ENCODE results near the gene FKBP1B.
"Not testable (repeated sequence)": the region's sequence is repeated elsewhere in the genome, so short reads cannot be mapped to it uniquely, and the experiment has no call there.

The FKBP1B gene

GRCh38 chr2:24087032-24087431, 37.5 kb downstream of the FKBP1B start:
- peaks cover 8% of the 10 kb centered on the region for H3K36me3 ChIP-seq (ENCODE audit: insufficient read depth, low read length)
- no peak overlapping the region for H3K27ac ChIP-seq (ENCODE audit: low read depth, low read length)
- H3K9ac ChIP-seq (ENCODE audit: low read length) = no peak overlapping the region
- H3K4me3 ChIP-seq (ENCODE audit: low read depth in 1 of 2, low read length in 2 of 2) = no peak overlapping the region
- H3K4me1 ChIP-seq (ENCODE audit: insufficient read depth, low read length) = peaks cover 16% of the 10 kb centered on the region
- no peaks in the 10 kb centered on the region for H3K9me3 ChIP-seq (ENCODE audit: low read length)
- no peaks in the 10 kb centered on the region for H3K27me3 ChIP-seq (ENCODE audit: control insufficient read depth in 1 of 2, insufficient read depth in 2 of 2, low read length in 2 of 2)

- Histone ChIP-seq H3K4me1 (ENCODE audit: insufficient read depth, low read length) (peaks cover 6% of the 10 kb centered on the region), H3K9ac (ENCODE audit: low read length) (no peak overlapping the region), H3K36me3 (ENCODE audit: insufficient read depth, low read length) (no peaks in the 10 kb centered on the region), H3K27ac (ENCODE audit: low read depth, low read length) (no peak overlapping the region), H3K9me3 (ENCODE audit: low read length) (no peaks in the 10 kb centered on the region), H3K4me3 (ENCODE audit: low read depth in 1 of 2, low read length in 2 of 2) (no peak overlapping the region), H3K27me3 (ENCODE audit: control insufficient read depth in 1 of 2, insufficient read depth in 2 of 2, low read length in 2 of 2) (no peaks in the 10 kb centered on the region)
Observed at GRCh38 chr2:24088821-24089359, 39.3 kb downstream of the FKBP1B start.

GRCh38 chr2:24093270-24093669, 43.7 kb downstream of the FKBP1B start:
- not testable (repeated sequence) for H3K27ac ChIP-seq (ENCODE audit: low read depth, low read length); H3K27me3 ChIP-seq (ENCODE audit: control insufficient read depth in 1 of 2, insufficient read depth in 2 of 2, low read length in 2 of 2); H3K4me1 ChIP-seq (ENCODE audit: insufficient read depth, low read length); H3K36me3 ChIP-seq (ENCODE audit: insufficient read depth, low read length); H3K4me3 ChIP-seq (ENCODE audit: low read depth in 1 of 2, low read length in 2 of 2); H3K9me3 ChIP-seq (ENCODE audit: low read length); H3K9ac ChIP-seq (ENCODE audit: low read length)

- not testable (repeated sequence) for H3K4me3 ChIP-seq (ENCODE audit: low read depth in 1 of 2, low read length in 2 of 2); H3K36me3 ChIP-seq (ENCODE audit: insufficient read depth, low read length); H3K27me3 ChIP-seq (ENCODE audit: control insufficient read depth in 1 of 2, insufficient read depth in 2 of 2, low read length in 2 of 2); H3K9me3 ChIP-seq (ENCODE audit: low read length); H3K9ac ChIP-seq (ENCODE audit: low read length); H3K4me1 ChIP-seq (ENCODE audit: insufficient read depth, low read length); H3K27ac ChIP-seq (ENCODE audit: low read depth, low read length)
Observed at GRCh38 chr2:24095171-24095677, 45.7 kb downstream of the FKBP1B start.

GRCh38 chr2:24100732-24101131, 51.2 kb downstream of the FKBP1B start:
- H3K27ac ChIP-seq (ENCODE audit: low read depth, low read length); H3K9me3 ChIP-seq (ENCODE audit: low read length); H3K9ac ChIP-seq (ENCODE audit: low read length); H3K4me3 ChIP-seq (ENCODE audit: low read depth in 1 of 2, low read length in 2 of 2); H3K27me3 ChIP-seq (ENCODE audit: control insufficient read depth in 1 of 2, insufficient read depth in 2 of 2, low read length in 2 of 2); H3K36me3 ChIP-seq (ENCODE audit: insufficient read depth, low read length); H3K4me1 ChIP-seq (ENCODE audit: insufficient read depth, low read length): not testable (repeated sequence)

GRCh38 chr2:24101992-24102391, 52.5 kb downstream of the FKBP1B start:
- H3K4me3 ChIP-seq (ENCODE audit: low read depth in 1 of 2, low read length in 2 of 2) = no peak overlapping the region
- H3K27ac ChIP-seq (ENCODE audit: low read depth, low read length) = no peak overlapping the region
- no peaks in the 10 kb centered on the region for H3K9me3 ChIP-seq (ENCODE audit: low read length)
- no peaks in the 10 kb centered on the region for H3K4me1 ChIP-seq (ENCODE audit: insufficient read depth, low read length)
- no peak overlapping the region for H3K9ac ChIP-seq (ENCODE audit: low read length)
- no peaks in the 10 kb centered on the region for H3K27me3 ChIP-seq (ENCODE audit: control insufficient read depth in 1 of 2, insufficient read depth in 2 of 2, low read length in 2 of 2)
- no peaks in the 10 kb centered on the region for H3K36me3 ChIP-seq (ENCODE audit: insufficient read depth, low read length)

- Histone ChIP-seq H3K27ac (ENCODE audit: low read depth, low read length) (no peak overlapping the region), H3K9me3 (ENCODE audit: low read length) (no peaks in the 10 kb centered on the region), H3K27me3 (ENCODE audit: control insufficient read depth in 1 of 2, insufficient read depth in 2 of 2, low read length in 2 of 2) (no peaks in the 10 kb centered on the region), H3K4me3 (ENCODE audit: low read depth in 1 of 2, low read length in 2 of 2) (no peak overlapping the region), H3K36me3 (ENCODE audit: insufficient read depth, low read length) (no peaks in the 10 kb centered on the region), H3K9ac (ENCODE audit: low read length) (no peak overlapping the region), H3K4me1 (ENCODE audit: insufficient read depth, low read length) (no peaks in the 10 kb centered on the region)
Observed at GRCh38 chr2:24102677-24103076, 53.1 kb downstream of the FKBP1B start.

GRCh38 chr2:24104110-24104650, 54.6 kb downstream of the FKBP1B start:
- Histone ChIP-seq H3K4me3 (ENCODE audit: low read depth in 1 of 2, low read length in 2 of 2) (no peak overlapping the region), H3K27ac (ENCODE audit: low read depth, low read length) (no peak overlapping the region)

GRCh38 chr2:24104906-24105305, 55.4 kb downstream of the FKBP1B start:
- Histone ChIP-seq H3K4me3 (ENCODE audit: low read depth in 1 of 2, low read length in 2 of 2) (no peak overlapping the region), H3K27me3 (ENCODE audit: control insufficient read depth in 1 of 2, insufficient read depth in 2 of 2, low read length in 2 of 2) (no peaks in the 10 kb centered on the region), H3K27ac (ENCODE audit: low read depth, low read length) (no peak overlapping the region), H3K36me3 (ENCODE audit: insufficient read depth, low read length) (no peaks in the 10 kb centered on the region), H3K9me3 (ENCODE audit: low read length) (no peaks in the 10 kb centered on the region), H3K9ac (ENCODE audit: low read length) (no peak overlapping the region), H3K4me1 (ENCODE audit: insufficient read depth, low read length) (no peaks in the 10 kb centered on the region)

More at GRCh38 chr2:24104110-24104650, 54.6 kb downstream of the FKBP1B start:
- Histone ChIP-seq H3K36me3 (ENCODE audit: insufficient read depth, low read length) (no peaks in the 10 kb centered on the region), H3K27me3 (ENCODE audit: control insufficient read depth in 1 of 2, insufficient read depth in 2 of 2, low read length in 2 of 2) (no peaks in the 10 kb centered on the region), H3K9ac (ENCODE audit: low read length) (no peak overlapping the region), H3K4me1 (ENCODE audit: insufficient read depth, low read length) (no peaks in the 10 kb centered on the region), H3K9me3 (ENCODE audit: low read length) (no peaks in the 10 kb centered on the region)

GRCh38 chr2:24105816-24106215, 56.3 kb downstream of the FKBP1B start:
- H3K36me3 ChIP-seq (ENCODE audit: insufficient read depth, low read length) = no peaks in the 10 kb centered on the region
- H3K27ac ChIP-seq (ENCODE audit: low read depth, low read length) = no peak overlapping the region
- H3K4me1 ChIP-seq (ENCODE audit: insufficient read depth, low read length) = no peaks in the 10 kb centered on the region
- H3K9ac ChIP-seq (ENCODE audit: low read length) = no peak overlapping the region
- no peak overlapping the region for H3K4me3 ChIP-seq (ENCODE audit: low read depth in 1 of 2, low read length in 2 of 2)
- no peaks in the 10 kb centered on the region for H3K27me3 ChIP-seq (ENCODE audit: control insufficient read depth in 1 of 2, insufficient read depth in 2 of 2, low read length in 2 of 2)
- H3K9me3 ChIP-seq (ENCODE audit: low read length) = no peaks in the 10 kb centered on the region

GRCh38 chr2:24106786-24107185, 57.2 kb downstream of the FKBP1B start:
- Histone ChIP-seq H3K9ac (ENCODE audit: low read length) (no peak overlapping the region), H3K27ac (ENCODE audit: low read depth, low read length) (no peak overlapping the region), H3K27me3 (ENCODE audit: control insufficient read depth in 1 of 2, insufficient read depth in 2 of 2, low read length in 2 of 2) (no peaks in the 10 kb centered on the region), H3K4me3 (ENCODE audit: low read depth in 1 of 2, low read length in 2 of 2) (no peak overlapping the region), H3K9me3 (ENCODE audit: low read length) (no peaks in the 10 kb centered on the region), H3K36me3 (ENCODE audit: insufficient read depth, low read length) (no peaks in the 10 kb centered on the region), H3K4me1 (ENCODE audit: insufficient read depth, low read length) (no peaks in the 10 kb centered on the region)

GRCh38 chr2:24107336-24107735, 57.8 kb downstream of the FKBP1B start:
- Histone ChIP-seq H3K27ac (ENCODE audit: low read depth, low read length) (no peak overlapping the region), H3K36me3 (ENCODE audit: insufficient read depth, low read length) (no peaks in the 10 kb centered on the region), H3K4me3 (ENCODE audit: low read depth in 1 of 2, low read length in 2 of 2) (no peak overlapping the region), H3K9ac (ENCODE audit: low read length) (no peak overlapping the region), H3K4me1 (ENCODE audit: insufficient read depth, low read length) (no peaks in the 10 kb centered on the region), H3K9me3 (ENCODE audit: low read length) (no peaks in the 10 kb centered on the region), H3K27me3 (ENCODE audit: control insufficient read depth in 1 of 2, insufficient read depth in 2 of 2, low read length in 2 of 2) (no peaks in the 10 kb centered on the region)

All from muscle layer of colon (tissue), 2 donors.